ENCODE data around the gene CHRM5. TPM values are rescaled to one million over a fixed set of nuclear protein-coding genes. Genes with fewer than 3 reads are reported as not detected.
A peak's percentile ranks its signal among the peaks of the same experiment; 100 is the strongest.

Gene CHRM5
- total and polyA plus RNA-seq, 9 of the 15 experiments (the other 6 are each of a cell fraction or from before 2014, with no cell fraction given), result not detected

GRCh38 chr15:34101366-34102174, 133.3 kb downstream of the CHRM5 start, which contains the start of the genes EMC7 and PGBD4 (continued):
- peak in 1 of 2 experiments; percentile 90; a peak in 2 of 4 replicates for TF ChIP-seq ZNF639 (CRISPR knock-in tag; conservative IDR thresholded peaks at IDR 0.05 in 1 of 2, IDR thresholded peaks at IDR 0.05 in 1 of 2)
- TF ChIP-seq POLR2AphosphoS5 (IDR thresholded peaks at IDR 0.05; ENCODE audit: control insufficient read depth, insufficient read depth, low read depth, low read length), result peak; percentile 75
- peak; percentile 97 for TF ChIP-seq SUPT5H (IDR thresholded peaks at IDR 0.05)
- no peak for TF ChIP-seq PTRF (tag; IDR thresholded peaks at IDR 0.05)
- no peak for TF ChIP-seq RBM25 (IDR thresholded peaks at IDR 0.05; ENCODE audit: low read depth, low read length, severe bottlenecking)
- TF ChIP-seq PHTF2 (CRISPR knock-in tag; IDR thresholded peaks at IDR 0.05), result no peak
- 0 out of 2 replicates have a peak, but pooled peaks have one; percentile 47 for TF ChIP-seq SMAD4 (CRISPR knock-in tag; conservative IDR thresholded peaks at IDR 0.05)
- no peak for TF ChIP-seq CREBBP (IDR thresholded peaks at IDR 0.05; ENCODE audit: low read depth, low read length)
- TF ChIP-seq FOXP1 (CRISPR knock-in tag; IDR thresholded peaks at IDR 0.05), result no peak
- TF ChIP-seq SIX5 (IDR thresholded peaks at IDR 0.05; ENCODE audit: borderline replicate concordance in 1 of 2, insufficient read depth in 1 of 2, low read depth in 1 of 2, low read length in 2 of 2), result peak; percentile 65 to 66; a peak in 3 of 4 replicates
- no peak for TF ChIP-seq ZNF146 (CRISPR knock-in tag; IDR thresholded peaks at IDR 0.05; ENCODE audit: unreplicated experiment)
- TF ChIP-seq SNRNP70 (optimal IDR thresholded peaks at IDR 0.05; ENCODE audit: low read depth, low read length), result no peak
- no peak for TF ChIP-seq BMI1 (IDR thresholded peaks at IDR 0.05; ENCODE audit: low read length)
- TF ChIP-seq ZSCAN32 (CRISPR knock-in tag; IDR thresholded peaks at IDR 0.05), result no peak
- no peak for TF ChIP-seq ZNF436 (CRISPR knock-in tag; IDR thresholded peaks at IDR 0.05)
- peak; percentile 81 for TF ChIP-seq TAF1 (IDR thresholded peaks at IDR 0.05; ENCODE audit: control insufficient read depth, extremely low read depth, insufficient read depth, low read length, severe bottlenecking)
- TF ChIP-seq HSF4 (CRISPR knock-in tag; IDR thresholded peaks at IDR 0.05; ENCODE audit: borderline replicate concordance), result no peak
- no peak for TF ChIP-seq POLR2AphosphoS2 (IDR thresholded peaks at IDR 0.05; ENCODE audit: low read length)
- TF ChIP-seq YBX1 (IDR thresholded peaks at IDR 0.05), result no peak
- no peak for TF ChIP-seq PHB (CRISPR knock-in tag; IDR thresholded peaks at IDR 0.05)
- TF ChIP-seq ZNF431 (CRISPR knock-in tag; IDR thresholded peaks at IDR 0.05), result no peak
- TF ChIP-seq ZNF655 (CRISPR knock-in tag; IDR thresholded peaks at IDR 0.05), result no peak
- TF ChIP-seq ZNF217 (CRISPR knock-in tag; IDR thresholded peaks at IDR 0.05), result no peak
- TF ChIP-seq RNF2 (IDR thresholded peaks at IDR 0.05), result 0 out of 2 replicates have a peak, but pooled peaks have one; percentile 59
- peak; percentile 91; the same call in 1 of the 2 replicates for TF ChIP-seq FOXK1 (CRISPR knock-in tag; IDR thresholded peaks at IDR 0.05; ENCODE audit: borderline replicate concordance)
- TF ChIP-seq ZNF280B (CRISPR knock-in tag; IDR thresholded peaks at IDR 0.05), result no peak

Data from K562 (cell line).